GM21515 (cell line): ENCODE data around the gene UBE2J2.

Source experiments
- ATAC-seq: cut with Tn5 transposase; IDR thresholded peaks from one replicate; pipeline ENCODE4 v1.9.1; 2021; ENCODE audit not compliant: unreplicated experiment

The UBE2J2 gene

GRCh38 chr1:1230656-1231399 lies 42.8 kb downstream of the UBE2J2 start:
- no peak for ATAC-seq

- no peak for ATAC-seq
These were observed 43.9 kb downstream of the UBE2J2 start for GRCh38 chr1:1229770-1230169.

GRCh38 chr1:1228596-1229321 lies 44.9 kb downstream of the UBE2J2 start:
- ATAC-seq, result no peak

- no peak for ATAC-seq
These were observed 45.5 kb downstream of the UBE2J2 start for GRCh38 chr1:1228187-1228586.

- no peak for ATAC-seq
These were observed 46.3 kb downstream of the UBE2J2 start for GRCh38 chr1:1227386-1227785.

- ATAC-seq, result no peak
These were observed 46.9 kb downstream of the UBE2J2 start for GRCh38 chr1:1226566-1227362.

DNA sequence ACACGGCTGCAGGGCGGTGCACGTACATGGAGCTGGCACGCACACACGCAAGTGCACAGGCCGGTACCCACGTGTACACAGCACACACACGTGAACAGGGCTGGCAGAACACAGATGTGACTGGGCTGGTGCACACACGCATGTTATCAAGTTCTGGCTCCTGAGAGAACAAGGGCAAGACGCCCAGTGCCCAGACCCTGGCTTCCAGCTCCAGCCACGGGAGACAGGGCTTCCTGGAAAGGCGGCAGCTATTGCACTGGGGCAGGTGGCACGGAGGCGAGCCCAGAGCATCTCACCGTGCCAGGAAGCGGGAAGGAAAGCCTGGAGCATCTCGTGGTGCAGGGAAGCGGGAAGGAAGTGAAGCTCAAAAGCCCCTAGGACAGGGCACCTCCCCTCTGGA lies 47.7 kb downstream of the UBE2J2 start:
- no peak for ATAC-seq

- no peak for ATAC-seq
These were observed 48.3 kb downstream of the UBE2J2 start for GRCh38 chr1:1225238-1225845.

GRCh38 chr1:1223891-1224290 lies 49.8 kb downstream of the UBE2J2 start:
- no peak for ATAC-seq

GRCh38 chr1:1223321-1223720 lies 50.3 kb downstream of the UBE2J2 start:
- ATAC-seq, result no peak

DNA sequence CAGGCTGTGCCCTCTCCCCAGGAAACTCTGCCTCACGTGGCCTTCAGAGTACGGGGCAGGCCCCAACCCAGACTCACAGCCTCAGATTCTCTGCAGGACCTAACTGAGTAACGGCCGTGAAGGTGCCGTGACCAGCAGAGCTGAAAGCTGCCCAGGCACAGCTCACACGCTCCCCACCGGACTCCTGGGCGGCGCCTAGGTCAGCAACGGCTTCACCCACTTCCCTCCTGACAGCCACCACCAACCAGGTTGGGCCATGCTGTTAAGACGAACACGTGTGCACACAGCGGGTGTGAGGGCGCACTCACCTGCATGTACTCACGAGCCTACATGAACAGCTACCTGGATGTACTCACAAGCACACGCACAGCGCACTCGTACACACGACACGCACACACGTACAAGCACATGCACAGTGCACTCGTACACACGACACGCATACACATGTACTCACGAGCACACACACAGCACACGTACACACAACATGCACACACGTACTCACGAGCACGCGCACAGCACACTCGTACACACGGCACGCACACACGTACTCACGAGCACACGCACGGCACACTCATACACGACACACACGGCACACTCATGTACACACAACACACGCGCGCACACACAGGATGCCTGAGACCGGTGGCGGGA lies 51.0 kb downstream of the UBE2J2 start:
- ATAC-seq, result no peak

DNA sequence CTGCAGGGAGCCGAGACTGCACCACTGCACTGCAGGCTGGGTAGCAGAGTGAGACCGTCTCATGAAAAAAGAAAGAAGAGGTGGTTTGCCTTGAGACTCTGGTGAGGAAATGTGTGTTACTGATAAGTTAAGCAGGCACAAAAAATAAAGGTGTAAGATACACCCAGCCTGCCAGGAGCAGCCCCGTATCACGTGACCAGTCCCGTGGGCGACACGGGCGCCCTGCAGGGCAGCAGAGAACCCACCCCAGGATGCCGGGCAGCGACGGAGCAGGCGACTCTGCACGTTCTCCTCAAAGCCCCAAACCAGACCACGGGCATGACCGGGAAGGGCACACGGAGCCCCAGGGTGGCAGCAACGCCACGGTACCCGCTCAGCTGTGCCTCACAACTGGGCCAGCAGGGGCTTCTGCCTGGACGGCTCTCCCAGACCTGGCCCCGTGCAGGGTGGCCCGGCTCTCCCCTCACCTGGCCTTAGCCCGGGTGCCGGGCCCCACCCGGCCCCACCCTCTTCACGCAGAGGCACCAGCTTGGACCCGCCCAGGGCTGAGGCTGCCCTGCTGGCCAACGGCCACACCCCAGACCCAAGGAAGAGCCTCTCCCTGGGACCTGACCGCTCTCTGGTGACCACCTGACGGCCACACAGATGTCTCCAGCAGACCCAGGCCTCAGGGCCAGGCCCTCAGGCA lies 51.6 kb downstream of the UBE2J2 start:
- no peak for ATAC-seq

DNA sequence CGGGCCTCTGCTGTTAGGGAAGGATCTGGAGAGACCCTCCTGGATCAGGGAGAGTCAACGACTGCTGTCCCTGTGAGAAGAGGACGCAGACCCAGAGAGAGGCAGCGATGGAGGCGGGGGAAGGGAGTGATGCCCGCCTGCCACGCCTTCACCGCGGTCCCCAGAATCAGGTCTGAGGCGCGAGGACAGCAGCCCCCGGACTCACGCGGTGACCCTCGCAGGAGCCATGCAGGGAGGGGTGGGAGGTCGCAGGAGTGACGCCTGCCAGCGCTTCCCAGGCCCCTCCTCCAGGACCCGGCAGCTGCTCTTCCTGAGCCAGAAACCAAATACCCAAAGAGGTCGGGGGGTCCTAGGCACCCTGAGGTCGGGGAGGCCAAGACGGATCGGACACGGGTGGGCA lies 53.5 kb downstream of the UBE2J2 start:
- ATAC-seq, result no peak

- ATAC-seq, result no peak
These were observed 54.3 kb downstream of the UBE2J2 start for GRCh38 chr1:1219341-1219740.

DNA sequence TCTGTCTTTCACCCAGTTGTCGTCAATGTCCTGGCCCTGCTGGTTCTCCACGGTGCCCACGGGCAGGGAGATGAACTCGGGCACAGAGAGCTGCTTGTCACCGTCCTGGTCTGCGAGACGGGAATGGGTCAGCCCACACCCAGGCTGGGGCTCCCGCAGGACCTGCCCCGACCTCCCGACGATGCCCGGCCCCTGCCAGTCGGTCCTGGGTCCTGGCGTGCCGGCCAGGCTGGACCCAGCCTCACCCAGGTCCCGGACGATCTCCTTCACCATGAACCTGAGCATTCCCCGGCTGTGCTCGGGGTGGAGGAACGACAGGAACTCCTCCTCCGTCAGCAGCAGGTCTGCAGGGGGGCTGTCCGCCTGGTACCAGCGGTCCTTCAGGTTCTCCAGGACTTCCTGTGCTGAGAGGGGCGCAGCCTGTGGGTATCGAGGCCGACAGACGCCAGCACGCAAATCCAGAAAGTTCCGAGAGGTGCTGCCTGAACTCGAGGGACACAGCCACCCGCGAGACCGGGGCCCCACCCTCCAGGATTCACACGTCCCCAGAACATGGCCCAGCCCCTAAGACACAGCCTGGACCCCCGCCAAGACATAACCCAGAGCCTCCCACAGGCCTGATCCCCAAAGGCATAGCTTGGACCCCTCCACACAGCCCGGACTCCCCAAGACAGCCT lies 55.0 kb downstream of the UBE2J2 start:
- no peak for ATAC-seq

- ATAC-seq, result no peak
These were observed 55.8 kb downstream of the UBE2J2 start for GRCh38 chr1:1217621-1218523.

- ATAC-seq, result no peak
These were observed 56.7 kb downstream of the UBE2J2 start for GRCh38 chr1:1216770-1217620.
